ENCODE measurements around the gene TMEM190.

GRCh38 chr19:55340784-55341147 lies 35.9 kb upstream of the TMEM190 start:
- no peak for TF ChIP-seq CTCF (conservative IDR thresholded peaks at IDR 0.05)
- no peak for TF ChIP-seq ZFX (IDR thresholded peaks at IDR 0.05)

Data from C4-2B (cell line).